GM12891 (cell line): ENCODE measurements around the gene H2AZ2.

Experiments used
- PAX5 ChIP-seq: IDR thresholded peaks from 2 replicates; pipeline ENCODE4 v1.6.1; 2011; ENCODE audit warnings: low read length, moderate library complexity, mild to moderate bottlenecking; ENCODE audit not compliant: insufficient read depth, severe bottlenecking
- POLR2A ChIP-seq: IDR thresholded peaks from 2 replicates; pipeline ENCODE4 v1.6.1; 2011; ENCODE audit warnings: low read depth, low read length, control low read depth
- POLR2AphosphoS5 ChIP-seq: IDR thresholded peaks from 2 replicates; pipeline ENCODE4 v1.6.1; 2011; ENCODE audit warnings: low read depth, low read length, control low read depth
- POU2F2 ChIP-seq: IDR thresholded peaks from 2 replicates; pipeline ENCODE4 v1.6.1; 2011; ENCODE audit warnings: low read depth, mild to moderate bottlenecking, control low read depth, low read length, moderate library complexity
- SPI1 ChIP-seq: IDR thresholded peaks from 2 replicates; pipeline ENCODE4 v1.6.1; 2011; ENCODE audit warnings: low read depth, low read length, control low read depth
- TAF1 ChIP-seq: IDR thresholded peaks from 2 replicates; pipeline ENCODE4 v1.6.1; 2011; ENCODE audit warnings: low read depth, low read length, control low read depth

- no peak for TF ChIP-seq SPI1
- TF ChIP-seq TAF1: no peak
- no peak for TF ChIP-seq POLR2A
- TF ChIP-seq POU2F2: no peak
- TF ChIP-seq POLR2AphosphoS5: no peak
- TF ChIP-seq PAX5: no peak
Observed at GRCh38 chr7:44811093-44811492, 36.8 kb downstream of the H2AZ2 start.
